Glutamatergic neuron (in vitro differentiated cells): ENCODE measurements around the gene GARIN3. TPM values are rescaled to one million over a fixed set of nuclear protein-coding genes. Genes with fewer than 3 reads are reported as not detected.

Source experiments
- DNase-seq: peaks from one replicate; pipeline ENCODE4 v3.0.0; 2022
- H3K27ac Mint-ChIP-seq: one replicate; pipeline ENCODE4 v1.8.0; 2020; ENCODE audit warnings: mild to moderate bottlenecking, mixed read lengths, inconsistent platforms; ENCODE audit not compliant: unreplicated experiment
- H3K27me3 Mint-ChIP-seq: one replicate; pipeline ENCODE4 v1.8.0; 2020; ENCODE audit warnings: mild to moderate bottlenecking, moderate library complexity, mixed read lengths, inconsistent platforms; ENCODE audit not compliant: unreplicated experiment
- H3K36me3 Mint-ChIP-seq: one replicate; pipeline ENCODE4 v1.8.0; 2020; ENCODE audit warnings: mild to moderate bottlenecking, mixed read lengths, inconsistent platforms; ENCODE audit not compliant: unreplicated experiment
- H3K4me1 Mint-ChIP-seq: one replicate; pipeline ENCODE4 v1.8.0; 2020; ENCODE audit warnings: mild to moderate bottlenecking, low read depth, mixed read lengths, inconsistent platforms; ENCODE audit not compliant: unreplicated experiment
- H3K4me3 Mint-ChIP-seq: one replicate; pipeline ENCODE4 v1.8.0; 2020; ENCODE audit warnings: mild to moderate bottlenecking, mixed read lengths, inconsistent platforms; ENCODE audit not compliant: unreplicated experiment
- H3K9me3 Mint-ChIP-seq: one replicate; pipeline ENCODE4 v1.8.0; 2020; ENCODE audit warnings: mild to moderate bottlenecking, moderate library complexity, mixed read lengths, inconsistent platforms; ENCODE audit not compliant: unreplicated experiment
- total RNA-seq: library from RNA; stranded (reverse); fragmentation: NEBNext Ultra II Directional; extraction: Animal tissue kit (Norgen Biotek cat#: 25700); gene quantifications from one replicate; pipeline ENCODE4 v1.2.1, GENCODE V29; 2021; ENCODE audit not compliant: unreplicated experiment
- TF ChIP-seq, protein P1 (sequence below): fragments of 200-600 bp; sonication (generic); IDR thresholded peaks from one replicate; pipeline ENCODE4 v1.5.0; 2021; ENCODE audit not compliant: partially characterized antibody, unreplicated experiment

GARIN3 gene
- total RNA-seq, 1 donor from 2014 or later, result not detected

DNA sequence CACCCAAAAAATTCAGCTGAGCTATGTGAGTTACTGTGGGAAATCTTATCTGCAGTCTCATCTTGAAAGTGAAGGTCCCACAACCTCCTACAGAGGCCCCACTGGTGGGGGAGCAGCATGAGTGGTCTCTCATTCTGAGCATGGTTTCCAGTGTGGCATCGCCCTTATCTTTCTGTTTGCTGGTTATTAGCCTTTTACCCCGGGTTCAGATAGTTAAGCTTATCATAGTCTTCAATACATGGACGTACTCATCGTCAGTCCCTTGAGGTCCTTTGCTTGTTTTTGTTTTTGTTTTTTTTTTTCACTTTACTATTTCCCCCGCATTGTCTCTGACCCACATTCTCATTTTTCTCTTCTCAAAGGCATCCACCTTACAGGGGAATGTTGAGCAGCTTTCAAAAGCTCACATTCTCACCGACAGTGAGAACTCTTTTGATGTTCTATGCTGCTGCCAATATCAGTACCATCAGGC lies 49.5 kb downstream of the GARIN3 start:
- peaks cover 4% of the 10 kb centered on the region for H3K9me3 Mint-ChIP-seq
- no peak overlapping the region for H3K4me3 Mint-ChIP-seq
- H3K36me3 Mint-ChIP-seq, result peaks cover 12% of the 10 kb centered on the region
- no peak for DNase-seq
- peaks cover 4% of the 10 kb centered on the region for H3K27me3 Mint-ChIP-seq
- H3K4me1 Mint-ChIP-seq, result no peaks in the 10 kb centered on the region
- TF ChIP-seq, protein P1, sequence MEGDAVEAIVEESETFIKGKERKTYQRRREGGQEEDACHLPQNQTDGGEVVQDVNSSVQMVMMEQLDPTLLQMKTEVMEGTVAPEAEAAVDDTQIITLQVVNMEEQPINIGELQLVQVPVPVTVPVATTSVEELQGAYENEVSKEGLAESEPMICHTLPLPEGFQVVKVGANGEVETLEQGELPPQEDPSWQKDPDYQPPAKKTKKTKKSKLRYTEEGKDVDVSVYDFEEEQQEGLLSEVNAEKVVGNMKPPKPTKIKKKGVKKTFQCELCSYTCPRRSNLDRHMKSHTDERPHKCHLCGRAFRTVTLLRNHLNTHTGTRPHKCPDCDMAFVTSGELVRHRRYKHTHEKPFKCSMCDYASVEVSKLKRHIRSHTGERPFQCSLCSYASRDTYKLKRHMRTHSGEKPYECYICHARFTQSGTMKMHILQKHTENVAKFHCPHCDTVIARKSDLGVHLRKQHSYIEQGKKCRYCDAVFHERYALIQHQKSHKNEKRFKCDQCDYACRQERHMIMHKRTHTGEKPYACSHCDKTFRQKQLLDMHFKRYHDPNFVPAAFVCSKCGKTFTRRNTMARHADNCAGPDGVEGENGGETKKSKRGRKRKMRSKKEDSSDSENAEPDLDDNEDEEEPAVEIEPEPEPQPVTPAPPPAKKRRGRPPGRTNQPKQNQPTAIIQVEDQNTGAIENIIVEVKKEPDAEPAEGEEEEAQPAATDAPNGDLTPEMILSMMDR, result no peak
- H3K27ac Mint-ChIP-seq, result no peak overlapping the region

DNA sequence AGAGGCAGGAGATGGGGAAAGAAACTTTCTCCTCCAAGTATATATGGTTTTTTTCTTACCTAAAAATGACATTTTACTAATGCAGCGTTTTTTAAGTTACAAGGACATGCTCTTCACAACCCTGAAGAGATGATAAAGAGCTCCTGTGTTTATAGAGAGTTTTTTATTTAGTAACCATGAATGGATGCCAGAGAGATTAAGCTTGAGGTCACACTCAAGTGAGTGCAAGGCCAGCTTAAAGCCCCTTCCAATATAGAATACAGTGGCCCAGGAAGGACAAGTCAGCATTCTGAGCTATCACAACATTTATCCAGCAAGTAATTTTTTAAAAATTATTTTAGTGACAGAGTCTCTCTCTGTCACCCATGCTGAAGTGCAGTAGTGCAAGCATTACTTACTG lies 50.6 kb downstream of the GARIN3 start:
- TF ChIP-seq, protein P1, result no peak
- H3K36me3 Mint-ChIP-seq, result peaks cover 5% of the 10 kb centered on the region
- peaks cover 4% of the 10 kb centered on the region for H3K27me3 Mint-ChIP-seq
- DNase-seq, result no peak
- no peak overlapping the region for H3K4me3 Mint-ChIP-seq
- H3K27ac Mint-ChIP-seq, result no peak overlapping the region
- no peaks in the 10 kb centered on the region for H3K4me1 Mint-ChIP-seq
- H3K9me3 Mint-ChIP-seq, result no peaks in the 10 kb centered on the region

DNA sequence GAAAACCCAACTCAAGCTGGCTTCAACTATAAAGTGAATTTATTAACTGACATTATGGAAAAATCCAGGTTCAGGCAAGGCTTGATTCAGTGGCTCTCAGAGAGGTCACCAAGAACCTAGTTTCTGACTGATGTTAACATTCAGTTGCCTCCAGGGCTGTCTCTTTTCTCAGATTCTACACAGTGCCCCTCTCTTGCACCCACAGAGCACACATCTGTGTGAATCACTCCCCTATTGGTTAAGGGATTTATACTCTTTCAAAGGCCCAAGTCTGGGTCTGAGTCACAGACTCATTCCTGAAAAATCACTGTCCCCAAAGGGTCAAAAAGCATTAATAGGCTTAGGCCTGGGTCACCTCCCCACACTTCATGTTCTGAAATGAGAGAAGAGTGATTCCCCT lies 51.1 kb downstream of the GARIN3 start:
- no peak overlapping the region for H3K27ac Mint-ChIP-seq
- no peaks in the 10 kb centered on the region for H3K4me1 Mint-ChIP-seq
- H3K4me3 Mint-ChIP-seq, result no peak overlapping the region
- TF ChIP-seq, protein P1, result no peak
- no peak for DNase-seq
- peaks cover 4% of the 10 kb centered on the region for H3K27me3 Mint-ChIP-seq
- peaks cover 5% of the 10 kb centered on the region for H3K36me3 Mint-ChIP-seq
- no peaks in the 10 kb centered on the region for H3K9me3 Mint-ChIP-seq

DNA sequence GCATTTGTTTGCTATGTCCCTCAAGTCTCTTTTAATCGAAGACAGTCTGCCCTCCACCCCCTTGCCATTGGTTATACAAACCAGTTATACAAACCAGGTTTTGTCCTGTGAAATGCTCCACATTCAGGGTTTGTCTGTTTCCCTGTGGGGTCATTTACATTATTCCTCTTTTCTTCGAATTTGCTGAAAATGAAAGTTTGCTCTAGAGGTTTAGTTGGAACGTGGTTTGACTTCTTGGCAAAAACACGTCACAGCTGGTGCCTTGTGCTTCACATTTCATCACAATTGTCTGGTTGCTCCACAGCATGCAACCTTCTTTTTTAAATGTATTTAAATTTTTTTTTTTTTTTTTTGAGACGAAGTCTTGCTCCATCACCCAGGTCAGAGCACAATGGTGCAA lies 53.1 kb downstream of the GARIN3 start:
- Mint-ChIP-seq H3K4me1 (no peaks in the 10 kb centered on the region), H3K27ac (no peak overlapping the region), H3K27me3 (no peaks in the 10 kb centered on the region), H3K36me3 (no peaks in the 10 kb centered on the region), H3K9me3 (no peaks in the 10 kb centered on the region), H3K4me3 (no peak overlapping the region)
- TF ChIP-seq, protein P1, result no peak
- DNase-seq, result no peak

Other genes starting within 250 kb of the GARIN3 start
- not detected for gene TIMD4, start 203.0 kb downstream of the GARIN3 start, total RNA-seq
- gene HAVCR1, start 107.1 kb downstream of the GARIN3 start, total RNA-seq, result not detected
- gene HAVCR2, start 57.2 kb downstream of the GARIN3 start, total RNA-seq, result not detected
- 13.2 TPM for gene MED7, start 23.4 kb downstream of the GARIN3 start, total RNA-seq
- not detected for gene ITK, start 14.6 kb upstream of the GARIN3 start, total RNA-seq
- gene CYFIP2, start 99.9 kb upstream of the GARIN3 start, total RNA-seq, result 120 TPM